Right atrium auricular region (tissue), 2 donors: ENCODE results near the gene TEX51. TPM values are rescaled to one million over a fixed set of nuclear protein-coding genes. Genes with fewer than 3 reads are reported as not detected.

ENCODE experiments used
- DNase-seq: peaks from one replicate; pipeline ENCODE4 v3.0.0-alpha.2; 2019; ENCODE audit warnings: low spot score
- H3K27ac ChIP-seq, 2 donors: fragments of 200-600 bp; sonication (generic); 1 replicate in 1 of 2; 2 replicates in 1 of 2; pipeline ENCODE4 v1.5.1; 2016 to 2019
- H3K27me3 ChIP-seq, 2 donors: fragments of 200-600 bp; sonication (generic); one replicate each; pipeline versions ENCODE4 v1.5.1 to v1.6.0; 2017 to 2019
- H3K36me3 ChIP-seq: fragments of 200-600 bp; sonication (generic); one replicate; pipeline ENCODE4 v1.5.1; 2016
- H3K4me1 ChIP-seq, 2 donors: fragments of 200-600 bp; sonication (generic); one replicate each; pipeline versions ENCODE4 v1.5.1 to v1.6.0; 2017 to 2019
- H3K4me3 ChIP-seq, 2 donors: fragments of 200-600 bp; sonication (generic); 1 replicate in 1 of 2; 2 replicates in 1 of 2; pipeline ENCODE4 v1.5.1; 2017 to 2019; ENCODE audit warnings: mild to moderate bottlenecking in 1 of 2, moderate library complexity in 1 of 2
- H3K9me3 ChIP-seq, 2 donors: fragments of 200-600 bp; sonication (generic); one replicate each; pipeline ENCODE4 v1.5.1; 2019
- total RNA-seq, 2 donors: library from RNA; depleted of rRNA; stranded (reverse); fragments of >200 nt; gene quantifications; one replicate each; pipeline ENCODE4 v1.1.0, GENCODE V29; 2016
- TF ChIP-seq, protein P1 (sequence below), 2 donors: fragments of 200-600 bp; sonication (generic); IDR thresholded peaks; one replicate each; pipeline ENCODE4 v1.5.1; 2019; ENCODE audit warnings: antibody characterized with exemption in 2 of 2

Gene TEX51
- total RNA-seq, 2 donors from 2014 or later: not detected

DNA sequence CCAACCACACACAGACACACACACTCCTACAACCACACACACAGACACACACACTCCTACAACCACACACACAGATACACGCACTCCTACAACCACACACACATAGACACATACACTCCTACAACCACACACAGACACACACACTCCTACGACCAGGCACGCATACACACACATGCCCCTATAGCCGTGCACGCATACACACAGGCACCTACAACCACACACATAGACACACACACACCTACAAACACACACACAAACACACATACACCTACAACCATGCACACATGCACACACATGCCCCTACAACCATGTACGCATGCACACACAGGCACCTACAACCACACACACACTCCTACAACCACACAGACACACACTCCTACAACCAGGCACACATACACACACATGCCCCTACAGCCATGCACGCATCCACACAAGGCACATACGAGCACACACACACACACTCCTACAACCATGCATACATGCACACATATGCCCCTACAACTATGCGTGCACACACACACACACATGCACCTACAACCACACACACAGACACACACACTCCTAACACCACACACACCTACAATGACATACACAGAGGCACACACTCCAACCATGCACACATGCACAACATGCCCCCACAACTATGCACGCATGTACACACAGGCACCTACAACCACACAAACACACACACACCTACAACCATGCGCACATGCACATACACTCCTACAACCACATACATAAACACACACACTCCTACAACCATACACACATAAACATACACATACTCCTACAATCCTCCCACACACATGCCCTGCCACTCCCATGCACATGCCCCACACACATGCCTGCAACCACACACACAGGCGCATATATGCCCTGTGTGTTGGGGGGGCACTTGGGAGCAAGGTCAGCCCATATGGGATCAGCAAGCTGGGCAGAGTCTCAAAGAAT, 19.1 kb upstream of the TEX51 start:
- DNase-seq: no peak
- no peak overlapping the region for H3K27ac ChIP-seq

DNA sequence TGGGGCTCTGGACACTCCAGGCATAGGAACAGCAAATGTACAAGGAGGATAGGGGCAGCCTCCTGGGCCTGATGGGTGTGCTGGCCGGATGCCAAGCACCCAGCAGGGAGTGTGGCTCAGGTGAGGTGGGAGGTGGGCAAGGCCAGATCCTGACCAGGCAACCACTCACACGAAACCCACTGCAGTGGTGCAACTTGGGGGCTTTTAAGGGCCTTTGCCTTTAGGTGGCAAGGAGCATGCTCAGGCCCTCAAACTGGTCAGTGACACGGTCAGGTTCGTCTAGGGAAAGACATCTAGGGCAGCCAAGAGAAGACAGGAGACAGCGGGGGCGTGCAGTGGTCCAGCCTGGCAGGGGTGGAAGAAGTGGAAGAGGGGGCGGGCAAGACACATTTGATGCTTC, 18.4 kb upstream of the TEX51 start:
- TF ChIP-seq, protein P1, sequence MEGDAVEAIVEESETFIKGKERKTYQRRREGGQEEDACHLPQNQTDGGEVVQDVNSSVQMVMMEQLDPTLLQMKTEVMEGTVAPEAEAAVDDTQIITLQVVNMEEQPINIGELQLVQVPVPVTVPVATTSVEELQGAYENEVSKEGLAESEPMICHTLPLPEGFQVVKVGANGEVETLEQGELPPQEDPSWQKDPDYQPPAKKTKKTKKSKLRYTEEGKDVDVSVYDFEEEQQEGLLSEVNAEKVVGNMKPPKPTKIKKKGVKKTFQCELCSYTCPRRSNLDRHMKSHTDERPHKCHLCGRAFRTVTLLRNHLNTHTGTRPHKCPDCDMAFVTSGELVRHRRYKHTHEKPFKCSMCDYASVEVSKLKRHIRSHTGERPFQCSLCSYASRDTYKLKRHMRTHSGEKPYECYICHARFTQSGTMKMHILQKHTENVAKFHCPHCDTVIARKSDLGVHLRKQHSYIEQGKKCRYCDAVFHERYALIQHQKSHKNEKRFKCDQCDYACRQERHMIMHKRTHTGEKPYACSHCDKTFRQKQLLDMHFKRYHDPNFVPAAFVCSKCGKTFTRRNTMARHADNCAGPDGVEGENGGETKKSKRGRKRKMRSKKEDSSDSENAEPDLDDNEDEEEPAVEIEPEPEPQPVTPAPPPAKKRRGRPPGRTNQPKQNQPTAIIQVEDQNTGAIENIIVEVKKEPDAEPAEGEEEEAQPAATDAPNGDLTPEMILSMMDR (IDR thresholded peaks at IDR 0.05): no peak
- no peaks in the 10 kb centered on the region for H3K4me1 ChIP-seq
- no peak for DNase-seq
- no peaks in the 10 kb centered on the region for H3K9me3 ChIP-seq
- H3K36me3 ChIP-seq: no peaks in the 10 kb centered on the region
- H3K4me3 ChIP-seq: no peak overlapping the region
- H3K27me3 ChIP-seq: no peaks in the 10 kb centered on the region
- no peak overlapping the region for H3K27ac ChIP-seq

More for the DNA sequence above, 19.1 kb upstream of the TEX51 start:
- no peaks in the 10 kb centered on the region for H3K27me3 ChIP-seq
- H3K4me1 ChIP-seq: no peaks in the 10 kb centered on the region
- no peak overlapping the region for H3K4me3 ChIP-seq
- TF ChIP-seq, protein P1 (IDR thresholded peaks at IDR 0.05): no peak
- no peaks in the 10 kb centered on the region for H3K36me3 ChIP-seq
- no peaks in the 10 kb centered on the region for H3K9me3 ChIP-seq

DNA sequence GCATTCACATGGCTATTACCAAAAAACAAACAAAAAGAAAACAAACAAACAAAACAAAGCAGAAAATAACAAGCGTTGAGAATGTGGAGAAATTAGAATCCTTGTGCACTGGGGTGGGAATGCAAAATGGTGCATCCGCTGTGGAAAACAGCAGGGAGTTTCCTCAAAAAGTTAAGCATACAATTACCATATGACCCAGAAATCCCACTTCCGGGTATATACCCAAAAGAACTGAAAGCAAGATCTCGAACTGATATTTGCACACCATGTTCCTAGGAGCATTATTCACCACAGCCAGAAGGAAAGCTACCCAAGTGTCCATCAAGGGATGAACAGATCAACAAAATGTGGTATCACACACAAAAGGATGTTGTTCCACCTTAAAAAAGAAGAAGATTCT, 17.9 kb upstream of the TEX51 start:
- H3K27ac ChIP-seq: no peak overlapping the region
- H3K36me3 ChIP-seq: no peaks in the 10 kb centered on the region
- no peak overlapping the region for H3K4me3 ChIP-seq
- no peaks in the 10 kb centered on the region for H3K27me3 ChIP-seq
- TF ChIP-seq, protein P1 (IDR thresholded peaks at IDR 0.05): no peak
- peaks cover 0 to 2% of the 10 kb centered on the region in 2 donors for H3K4me1 ChIP-seq
- DNase-seq: no peak
- no peaks in the 10 kb centered on the region for H3K9me3 ChIP-seq

DNA sequence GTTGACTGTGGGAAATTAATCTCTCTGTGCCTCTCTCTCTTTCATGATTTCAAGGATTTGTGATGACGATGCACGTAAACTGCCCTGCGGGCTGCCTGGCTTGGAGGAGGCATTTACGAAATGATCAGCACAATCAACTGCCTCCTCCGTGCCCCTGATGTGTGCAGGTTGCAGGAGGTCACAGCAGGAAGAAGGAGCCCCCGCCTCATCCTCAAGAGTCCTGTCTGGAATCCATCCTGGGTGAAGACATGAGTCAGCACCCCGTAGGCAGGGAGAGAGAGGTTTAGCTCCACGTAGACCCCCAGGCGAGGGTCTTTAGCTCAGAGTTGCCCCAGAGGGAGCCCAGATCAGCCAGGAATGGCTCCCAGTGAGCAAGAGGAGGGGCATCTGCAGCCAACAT, 17.1 kb upstream of the TEX51 start:
- Histone ChIP-seq H3K27ac (no peak overlapping the region), H3K4me3 (no peak overlapping the region), H3K36me3 (no peaks in the 10 kb centered on the region), H3K27me3 (no peaks in the 10 kb centered on the region), H3K4me1 (peaks cover 0 to 10% of the 10 kb centered on the region in 2 donors), H3K9me3 (no peaks in the 10 kb centered on the region)
- no peak for DNase-seq
- TF ChIP-seq, protein P1 (IDR thresholded peaks at IDR 0.05): no peak

DNA sequence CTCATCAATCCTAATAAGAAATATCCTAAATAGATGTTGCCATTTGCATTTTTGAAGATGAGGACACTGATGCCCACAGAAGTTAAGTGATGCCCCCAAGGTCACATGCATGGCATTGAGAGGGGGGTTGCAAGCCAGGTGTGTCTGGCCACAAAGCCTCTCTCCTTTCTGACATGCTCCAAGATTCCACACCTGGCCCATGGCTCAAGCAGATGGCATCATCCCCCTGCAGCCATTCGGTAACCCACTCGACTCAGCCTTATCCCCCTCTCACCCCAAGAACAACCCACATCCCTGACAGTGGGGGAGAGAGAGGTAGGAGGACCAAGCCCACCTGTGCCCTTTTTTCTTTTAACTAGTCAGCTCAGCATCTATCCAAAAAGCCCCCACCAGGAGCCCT, 16.5 kb upstream of the TEX51 start:
- no peaks in the 10 kb centered on the region for H3K9me3 ChIP-seq
- H3K4me1 ChIP-seq: peaks cover 0 to 10% of the 10 kb centered on the region in 2 donors
- no peak for DNase-seq
- no peak overlapping the region for H3K27ac ChIP-seq
- H3K4me3 ChIP-seq: no peak overlapping the region
- H3K27me3 ChIP-seq: no peaks in the 10 kb centered on the region
- TF ChIP-seq, protein P1 (IDR thresholded peaks at IDR 0.05): no peak
- no peaks in the 10 kb centered on the region for H3K36me3 ChIP-seq
